Lung (tissue), 12 donors: Measurements from ENCODE around the gene ZNF322. TPM values are rescaled to one million over a fixed set of nuclear protein-coding genes. Genes with fewer than 3 reads are reported as not detected.

Experiments used
- ATAC-seq: fragments of 200-7000 bp; cut with Tn5 transposase; one replicate; pipeline ENCODE4 v1.9.1; 2020; ENCODE audit warnings: moderate number of reproducible peaks; ENCODE audit not compliant: insufficient read depth, low FRiP score
- DNase-seq, 3 donors: peaks; one replicate each; pipeline ENCODE4 v3.0.0-alpha.2; 2013 to 2017
- H3K27ac ChIP-seq, 2 donors: one replicate each; pipeline ENCODE4 v1.5.1; 2013; ENCODE audit warnings: mild to moderate bottlenecking in 2 of 2, moderate library complexity in 2 of 2, control low read depth in 1 of 2, inconsistent platforms in 1 of 2, low read depth in 1 of 2, low read length in 1 of 2
- H3K27me3 ChIP-seq, 3 donors: one replicate each; pipeline ENCODE4 v1.5.1; 2013; ENCODE audit warnings: low read length in 2 of 3; ENCODE audit not compliant: control insufficient read depth in 3 of 3, insufficient read depth in 3 of 3
- H3K36me3 ChIP-seq, 4 donors: one replicate each; pipeline ENCODE4 v1.5.1; 2013; ENCODE audit warnings: low read length in 4 of 4, mild to moderate bottlenecking in 1 of 4, moderate library complexity in 1 of 4; ENCODE audit not compliant: control insufficient read depth in 4 of 4, insufficient read depth in 4 of 4
- H3K4me1 ChIP-seq, 5 donors: one replicate each; pipeline ENCODE4 v1.5.1; 2013; ENCODE audit warnings: low read length in 5 of 5, mild to moderate bottlenecking in 2 of 5, moderate library complexity in 1 of 5; ENCODE audit not compliant: control insufficient read depth in 5 of 5, insufficient read depth in 5 of 5
- H3K4me3 ChIP-seq: one replicate; pipeline ENCODE4 v1.5.1; 2013; ENCODE audit warnings: mild to moderate bottlenecking, control low read depth, moderate library complexity
- H3K9ac ChIP-seq, 2 donors: one replicate each; pipeline ENCODE4 v1.5.1; 2013; ENCODE audit warnings: low read length in 2 of 2, control low read depth in 1 of 2; ENCODE audit not compliant: insufficient read depth in 1 of 2
- H3K9me3 ChIP-seq, 4 donors: one replicate each; pipeline ENCODE4 v1.5.1; 2013; ENCODE audit warnings: low read length in 3 of 4, mild to moderate bottlenecking in 1 of 4, moderate library complexity in 1 of 4; ENCODE audit not compliant: control insufficient read depth in 4 of 4, insufficient read depth in 3 of 4
- CTCF ChIP-seq: IDR thresholded peaks from 2 replicates; pipeline ENCODE4 v1.5.1; 2012; ENCODE audit warnings: mild to moderate bottlenecking; ENCODE audit errors: control extremely low read depth, extremely low read depth
- WGBS, 2 donors: extraction: QIAGEN DNeasy Blood & Tissue Kit; methylation state at CpG; one replicate each; pipeline ENCODE4 v1.1.7; 2013; 5-methylcytosine and 5-hydroxymethylcytosine counted together
- polyA plus RNA-seq, 2 donors: library from polyadenylated mRNA; stranded (reverse); fragments of 200-250 nt; gene quantifications; one replicate each; pipeline ENCODE4 v1.2.1, GENCODE V29; 2013
- total RNA-seq, 2 donors: library from RNA; depleted of rRNA in 1 of 2; stranded (reverse); fragments of >200 nt in 1 of 2; gene quantifications; one replicate each; pipeline ENCODE4 v1.2.1, GENCODE V29; 2014 to 2021
- donor health status: control.
- donor health status: control.
- donor health status: Bipolar disorder and iron deficiency.
- donor health status: healthy.
- donor health status: DM: yes; HTN: yes; CAD: no.

Gene ZNF322
- total and polyA plus RNA-seq, 4 donors = 5.8 to 26.0 (median 14.5) TPM

DNA sequence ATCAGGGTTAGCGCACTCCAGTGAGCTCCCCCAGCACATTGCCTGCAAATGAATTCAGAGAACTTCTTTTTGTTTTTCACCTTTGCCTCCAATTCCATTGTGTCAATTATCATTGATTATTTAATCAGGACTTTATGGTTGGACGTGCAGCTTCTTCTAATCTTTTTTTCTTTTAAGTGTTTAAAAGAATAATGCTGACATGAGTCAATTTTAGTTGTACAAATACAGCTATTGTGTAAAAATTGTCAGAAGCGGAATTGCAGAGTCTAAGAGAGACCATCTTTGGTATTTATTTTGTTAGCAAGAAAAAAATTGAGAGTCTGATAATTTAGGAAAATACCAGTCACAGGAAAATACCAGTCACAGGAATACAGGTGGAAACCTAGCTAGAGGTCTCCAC is 57.3 kb downstream of the ZNF322 start:
- 91 to 92% methylated on average over 3 of the region's 3 CpGs for WGBS, 2 donors
- H3K27ac ChIP-seq = no peak overlapping the region
- DNase-seq (no peak), ATAC-seq (no peak)
- H3K9me3 ChIP-seq = no peaks in the 10 kb centered on the region
- H3K9ac ChIP-seq = no peak overlapping the region
- H3K27me3 ChIP-seq = no peaks in the 10 kb centered on the region
- H3K4me1 ChIP-seq = peaks cover 0 to 9% (median 6%) of the 10 kb centered on the region in 5 donors
- H3K36me3 ChIP-seq = peaks cover 7 to 11% (median 11%) of the 10 kb centered on the region in 4 donors
- no peak for TF ChIP-seq CTCF
- H3K4me3 ChIP-seq = no peak overlapping the region

DNA sequence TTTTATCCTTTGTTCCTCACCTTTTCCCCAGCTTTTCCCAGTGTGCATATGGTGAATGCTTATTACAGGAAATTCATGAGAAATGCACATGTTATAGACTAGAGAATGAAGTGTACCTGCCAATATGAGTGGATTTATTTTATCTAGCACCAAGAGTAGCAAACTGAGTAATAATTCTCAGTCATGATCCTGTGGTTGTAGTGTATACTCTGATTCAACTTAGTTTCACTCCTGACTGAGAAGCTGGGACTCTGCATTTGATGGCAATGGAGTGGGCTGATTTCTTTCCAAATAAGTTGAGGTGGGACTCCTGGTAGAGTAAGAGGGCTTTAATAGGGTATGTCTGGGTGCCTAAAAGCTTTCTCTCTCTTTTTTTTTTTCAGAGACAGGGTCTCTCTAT is 58.8 kb downstream of the ZNF322 start:
- DNase-seq = no peak
- no peak for TF ChIP-seq CTCF
- no peak overlapping the region for H3K27ac ChIP-seq
- no peaks in the 10 kb centered on the region for H3K9me3 ChIP-seq
- no peaks in the 10 kb centered on the region for H3K27me3 ChIP-seq
- no peak overlapping the region for H3K9ac ChIP-seq
- H3K36me3 ChIP-seq = peaks cover 7 to 11% (median 11%) of the 10 kb centered on the region in 4 donors
- ATAC-seq = no peak
- no peak overlapping the region for H3K4me3 ChIP-seq
- H3K4me1 ChIP-seq = peaks cover 0 to 9% (median 6%) of the 10 kb centered on the region in 5 donors

DNA sequence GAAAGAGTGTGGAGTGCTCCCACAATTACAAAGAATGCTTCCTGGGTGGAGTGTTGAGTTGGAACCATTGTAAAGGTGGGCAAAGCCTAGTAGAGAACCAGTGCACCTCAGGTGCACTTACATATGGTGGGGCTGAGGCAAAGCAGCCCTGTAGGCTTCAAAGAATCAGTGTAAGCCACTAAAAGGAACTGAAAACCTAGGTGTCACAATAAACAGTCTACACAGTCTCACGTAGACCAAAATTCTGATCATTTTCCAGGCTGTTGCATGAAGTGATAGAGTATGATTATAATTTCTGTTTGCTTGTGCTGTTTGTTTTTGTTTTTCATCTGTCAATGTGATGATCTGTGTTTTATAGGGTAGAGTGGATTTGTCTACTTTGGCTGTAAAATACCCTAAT is 60.0 kb downstream of the ZNF322 start:
- Histone ChIP-seq H3K27ac (no peak overlapping the region), H3K9ac (no peak overlapping the region), H3K4me3 (no peak overlapping the region), H3K9me3 (no peaks in the 10 kb centered on the region), H3K4me1 (peaks cover 0 to 14% (median 6%) of the 10 kb centered on the region in 5 donors), H3K36me3 (peaks cover 7 to 11% (median 11%) of the 10 kb centered on the region in 4 donors), H3K27me3 (peaks cover 0 to 4% (median 0%) of the 10 kb centered on the region in 3 donors)
- WGBS, 2 donors = 76 to 85% methylated on average over 1 of the region's 1 CpG
- DNase-seq (no peak), ATAC-seq (no peak)
- TF ChIP-seq CTCF = no peak

GRCh38 chr6:26599134-26599533 is 60.4 kb downstream of the ZNF322 start:
- Histone ChIP-seq H3K4me1 (peaks cover 0 to 14% (median 6%) of the 10 kb centered on the region in 5 donors), H3K9ac (no peak overlapping the region), H3K27me3 (peaks cover 0 to 9% (median 3%) of the 10 kb centered on the region in 3 donors), H3K36me3 (peaks cover 7 to 11% (median 11%) of the 10 kb centered on the region in 4 donors), H3K4me3 (no peak overlapping the region), H3K27ac (no peak overlapping the region), H3K9me3 (no peaks in the 10 kb centered on the region)
- DNase-seq = no peak
- no peak for TF ChIP-seq CTCF
- WGBS, 2 donors = 84 to 85% methylated on average over 1 of the region's 1 CpG
- ATAC-seq = no peak
